ENCODE measurements around the gene CHMP2B. TPM values are rescaled to one million over a fixed set of nuclear protein-coding genes. Genes with fewer than 3 reads are reported as not detected.

CHMP2B gene
- total and polyA plus RNA-seq, 2 of the 4 experiments (the other 2 are of a cell fraction): 6.8 to 14.0 TPM

GRCh38 chr3:87206070-87206469 lies 21.0 kb upstream of the CHMP2B start:
- ATAC-seq (ENCODE audit: low read depth) (peak; percentile 93), DNase-seq (peak; percentile 86)
- ChIA-PET POLR2A (ENCODE audit: unreplicated experiment) (no interaction called here), CTCF (no interaction called here)
- Histone ChIP-seq H2AK9ac (replicated peaks; ENCODE audit: low read depth, low read length, poor library complexity) (no peak overlapping the region), H4K5ac (ENCODE audit: low read depth, low read length) (no peak overlapping the region), H4K91ac (ENCODE audit: insufficient read depth, low read depth, low read length) (no peak overlapping the region), H3K4me2 (ENCODE audit: low read depth, low read length) (no peak overlapping the region), H3K4ac (ENCODE audit: low read depth, low read length) (no peak overlapping the region), H3K27ac (ENCODE audit: insufficient read depth, low read length) (no peak overlapping the region), H3K36me3 (ENCODE audit: control insufficient read depth, insufficient read depth, low read length) (no peaks in the 10 kb centered on the region), H3K14ac (replicated peaks; ENCODE audit: low read depth, low read length) (no peak overlapping the region), H3K4me1 (ENCODE audit: control insufficient read depth, insufficient read depth, low read length) (no peaks in the 10 kb centered on the region), H4K20me1 (ENCODE audit: insufficient read depth, low read length) (no peaks in the 10 kb centered on the region), H2AFZ (replicated peaks; ENCODE audit: low read length, poor library complexity) (peak overlapping the region; percentile 47), H3K23ac (ENCODE audit: low read depth, low read length) (no peak overlapping the region), H3K18ac (ENCODE audit: low read depth, low read length) (no peak overlapping the region), H3K9ac (ENCODE audit: low read depth, low read length) (no peak overlapping the region), H3K9me3 (ENCODE audit: control insufficient read depth, insufficient read depth, low read length) (no peaks in the 10 kb centered on the region), H3K56ac (ENCODE audit: extremely low read depth, insufficient read depth, low read length) (no peak overlapping the region), H2BK5ac (ENCODE audit: low read depth, low read length, poor library complexity, severe bottlenecking) (no peak overlapping the region), H3K27me3 (ENCODE audit: control insufficient read depth, insufficient read depth, low read length) (no peaks in the 10 kb centered on the region), H2BK15ac (ENCODE audit: low read depth, low read length) (no peak overlapping the region), H3K9me1 (ENCODE audit: insufficient read depth, low read length) (no peaks in the 10 kb centered on the region), H3K79me1 (ENCODE audit: low read depth in 1 of 2, low read length in 2 of 2) (no peaks in the 10 kb centered on the region), H2AK5ac (ENCODE audit: low read depth, low read length) (no peak overlapping the region), H4K8ac (ENCODE audit: low read depth in 2 of 2, low read length in 2 of 2) (no peak overlapping the region), H2BK20ac (ENCODE audit: low read depth, low read length) (no peak overlapping the region), H2BK120ac (ENCODE audit: low read depth, low read length) (no peak overlapping the region), H3K4me3 (ENCODE audit: insufficient read depth, low read depth, low read length) (no peak overlapping the region)
- TF ChIP-seq RCOR1 (IDR thresholded peaks at IDR 0.05; ENCODE audit: insufficient replicate concordance, low read length) (peak; percentile 58), FOS (IDR thresholded peaks at IDR 0.05; ENCODE audit: low read depth, low read length) (peak; percentile 81), RFX5 (IDR thresholded peaks at IDR 0.05; ENCODE audit: low read depth, low read length) (no peak), CEBPB (IDR thresholded peaks at IDR 0.05; ENCODE audit: low read depth, low read length) (peak; percentile 98)
- intact Hi-C loops (cut with micrococcal nuclease) (no loop called here), dilution Hi-C loops (cut with HindIII; ENCODE audit: low sequenced_read_pairs, unreplicated experiment) (no loop called here), in situ Hi-C loops (cut with MboI; ENCODE audit: low sequenced_read_pairs) (no loop called here)
- WGBS, 2 experiments (ENCODE audit: extremely low coverage in 2 of 2, insufficient read length in 1 of 2): no CpG with 5 or more reads among the region's 2 CpGs
- no TSS peak for BruUV-seq (replicated peaks)
